Measurements from ENCODE around the gene LHX8.

Gene LHX8

DNA sequence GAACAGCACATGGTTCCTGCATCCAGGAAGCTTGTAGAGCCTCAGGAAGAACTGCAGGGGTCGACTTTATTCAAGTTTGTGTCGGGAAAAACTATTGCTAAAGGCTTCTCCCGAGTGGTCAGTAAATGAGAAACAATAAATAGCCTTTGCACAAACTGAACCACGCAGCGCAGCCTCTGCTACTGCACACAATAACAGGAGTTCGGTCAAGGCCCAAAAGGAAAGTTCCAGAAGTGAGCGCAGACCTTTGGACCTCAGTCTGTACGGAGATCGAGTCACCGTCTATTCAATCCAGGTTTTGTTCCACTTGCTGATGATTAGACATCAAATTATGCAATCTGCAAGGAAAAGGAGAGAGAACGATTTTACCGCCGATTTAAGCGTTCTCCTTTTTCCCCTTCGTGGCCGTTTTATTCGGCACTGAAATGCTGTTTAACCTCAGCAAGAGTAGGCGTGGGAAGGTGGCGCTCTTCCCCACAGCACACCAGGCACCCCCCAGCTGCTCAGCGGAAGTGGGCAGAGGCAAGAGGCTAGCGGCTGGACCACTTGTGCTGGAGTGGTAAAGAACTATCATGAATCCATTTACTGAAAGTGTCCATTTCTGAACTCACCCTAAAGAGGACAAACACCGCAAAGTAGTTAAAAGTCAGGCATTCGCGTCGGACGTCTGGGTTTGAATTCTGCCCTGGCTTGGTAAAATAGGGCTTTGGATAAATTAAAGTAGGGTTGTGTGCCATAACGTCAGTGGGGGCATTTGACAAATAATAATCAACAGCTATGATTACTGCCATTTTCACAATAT lies 6.1 kb upstream of the LHX8 start:
- DNase-seq (ENCODE audit: low read depth): no peak
- TF ChIP-seq, protein P1, sequence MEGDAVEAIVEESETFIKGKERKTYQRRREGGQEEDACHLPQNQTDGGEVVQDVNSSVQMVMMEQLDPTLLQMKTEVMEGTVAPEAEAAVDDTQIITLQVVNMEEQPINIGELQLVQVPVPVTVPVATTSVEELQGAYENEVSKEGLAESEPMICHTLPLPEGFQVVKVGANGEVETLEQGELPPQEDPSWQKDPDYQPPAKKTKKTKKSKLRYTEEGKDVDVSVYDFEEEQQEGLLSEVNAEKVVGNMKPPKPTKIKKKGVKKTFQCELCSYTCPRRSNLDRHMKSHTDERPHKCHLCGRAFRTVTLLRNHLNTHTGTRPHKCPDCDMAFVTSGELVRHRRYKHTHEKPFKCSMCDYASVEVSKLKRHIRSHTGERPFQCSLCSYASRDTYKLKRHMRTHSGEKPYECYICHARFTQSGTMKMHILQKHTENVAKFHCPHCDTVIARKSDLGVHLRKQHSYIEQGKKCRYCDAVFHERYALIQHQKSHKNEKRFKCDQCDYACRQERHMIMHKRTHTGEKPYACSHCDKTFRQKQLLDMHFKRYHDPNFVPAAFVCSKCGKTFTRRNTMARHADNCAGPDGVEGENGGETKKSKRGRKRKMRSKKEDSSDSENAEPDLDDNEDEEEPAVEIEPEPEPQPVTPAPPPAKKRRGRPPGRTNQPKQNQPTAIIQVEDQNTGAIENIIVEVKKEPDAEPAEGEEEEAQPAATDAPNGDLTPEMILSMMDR (conservative IDR thresholded peaks at IDR 0.05; ENCODE audit: low read depth, low read length): no peak
- no peak overlapping the region for H3K4me3 ChIP-seq (ENCODE audit: low read depth, low read length)

GRCh38 chr1:75129660-75129982 lies 4.6 kb upstream of the LHX8 start:
- TF ChIP-seq, protein P1 (conservative IDR thresholded peaks at IDR 0.05; ENCODE audit: low read depth, low read length): no peak

DNA sequence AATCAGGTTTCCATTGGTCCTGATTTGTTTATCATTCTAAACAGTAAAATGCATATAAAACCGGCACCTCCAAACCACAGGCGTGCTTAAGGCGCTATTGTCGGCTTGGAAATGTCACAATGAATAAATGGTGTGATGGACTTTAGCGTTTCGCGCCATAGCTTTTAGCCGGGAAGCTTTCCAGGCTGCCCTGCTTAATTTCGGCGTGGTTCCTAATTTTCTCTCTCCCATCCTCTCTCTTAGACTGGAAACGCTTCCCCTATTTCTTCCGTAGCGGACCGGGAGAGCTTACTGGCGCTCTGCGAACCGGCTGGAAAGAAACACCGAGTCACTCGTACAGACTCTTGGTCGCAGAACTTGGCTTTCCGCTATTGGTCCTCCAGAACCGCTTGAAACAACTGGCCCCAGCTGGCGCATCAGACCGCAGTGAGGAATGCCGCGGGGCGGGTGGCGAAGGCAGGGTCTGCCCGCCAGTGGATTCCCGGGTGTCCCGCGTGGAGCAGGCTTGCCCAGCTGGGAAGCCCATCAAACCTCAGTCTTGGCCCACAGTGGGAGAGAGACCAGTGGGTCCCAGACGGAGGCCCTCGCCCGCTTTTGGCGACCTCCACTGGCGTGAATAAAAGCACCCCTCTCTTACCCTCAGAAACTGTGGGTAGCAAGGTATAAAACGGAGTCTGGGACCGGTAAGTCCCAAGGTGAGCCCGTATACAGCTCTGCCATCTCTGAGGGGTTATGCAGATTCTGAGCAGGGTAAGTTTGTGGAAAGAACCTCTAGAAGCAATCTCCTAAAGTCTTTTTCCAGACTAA lies 4.0 kb upstream of the LHX8 start:
- H3K4me3 ChIP-seq (ENCODE audit: low read depth, low read length): no peak overlapping the region
- DNase-seq (ENCODE audit: low read depth): no peak
- TF ChIP-seq, protein P1 (conservative IDR thresholded peaks at IDR 0.05; ENCODE audit: low read depth, low read length): no peak

More at GRCh38 chr1:75129660-75129982, 4.6 kb upstream of the LHX8 start:
- H3K4me3 ChIP-seq (ENCODE audit: low read depth, low read length): no peak overlapping the region
- no peak for DNase-seq (ENCODE audit: low read depth)

DNA sequence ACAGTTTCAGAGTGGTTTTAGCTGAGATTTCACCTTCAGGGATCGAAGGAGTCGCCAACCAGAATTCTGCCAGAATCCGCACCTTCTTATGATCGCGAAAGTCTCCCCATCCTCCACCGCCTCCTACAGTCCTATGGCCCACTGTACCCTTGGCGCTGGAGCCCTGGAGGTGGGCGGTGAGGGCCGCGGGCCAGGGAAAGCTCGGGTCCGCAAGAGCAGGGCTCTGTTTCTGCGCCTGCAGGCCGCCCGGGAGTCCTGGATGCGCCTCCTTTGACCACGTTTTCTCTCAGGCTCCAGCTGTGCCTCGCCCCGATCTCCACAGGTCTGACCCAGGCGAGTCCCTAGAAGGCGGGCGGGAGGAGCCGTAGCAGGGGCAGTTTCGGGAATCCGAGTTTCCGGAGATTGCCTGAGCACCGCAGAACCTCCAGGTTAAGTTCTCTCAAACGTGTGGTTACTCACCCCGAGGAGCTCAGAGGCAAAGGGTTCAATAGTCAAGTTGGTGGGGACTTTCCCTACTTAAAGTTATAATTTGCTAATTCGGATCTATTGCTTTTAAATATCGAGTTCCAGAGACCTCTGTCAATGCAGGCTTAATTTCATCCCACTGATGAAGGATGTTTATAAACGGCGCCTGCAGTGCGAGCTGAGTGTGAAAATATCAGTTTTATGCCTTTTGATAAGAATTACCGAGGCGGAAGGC lies 3.2 kb upstream of the LHX8 start:
- no peak for DNase-seq (ENCODE audit: low read depth)
- no peak overlapping the region for H3K4me3 ChIP-seq (ENCODE audit: low read depth, low read length)
- TF ChIP-seq, protein P1 (conservative IDR thresholded peaks at IDR 0.05; ENCODE audit: low read depth, low read length): no peak

DNA sequence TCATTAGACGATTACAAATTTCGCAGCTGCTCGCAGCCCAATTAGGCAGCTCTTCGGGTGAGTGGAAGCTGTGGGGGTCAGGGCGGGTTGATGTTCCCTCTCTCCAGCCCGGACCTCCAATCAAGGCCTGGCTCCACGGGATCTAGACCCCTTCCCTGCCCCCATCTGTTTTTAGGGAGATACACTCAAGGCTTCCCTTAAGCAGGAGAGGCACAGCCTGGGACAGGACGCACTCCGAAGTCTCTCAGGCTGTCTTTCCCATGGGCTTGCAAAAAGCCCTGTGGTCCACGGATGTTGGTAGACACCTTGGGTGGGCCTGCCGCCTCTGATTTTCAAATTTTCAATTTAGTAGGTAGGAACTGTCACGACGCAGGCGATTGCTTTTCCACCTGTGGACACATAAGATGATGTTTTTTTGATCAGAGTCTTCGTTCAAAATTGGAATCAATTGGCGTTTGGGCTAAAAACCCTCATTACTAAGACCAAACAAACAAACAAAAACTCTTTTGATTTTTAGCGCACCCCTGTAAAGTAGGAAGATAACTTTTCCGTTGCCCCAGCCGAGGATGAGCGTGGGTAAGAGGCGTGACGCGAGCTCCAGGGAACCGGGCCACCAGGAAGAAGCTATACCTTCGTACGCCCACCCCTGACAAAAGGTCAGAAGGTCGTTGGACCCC lies 2.5 kb upstream of the LHX8 start:
- no peak overlapping the region for H3K4me3 ChIP-seq (ENCODE audit: low read depth, low read length)
- TF ChIP-seq, protein P1 (conservative IDR thresholded peaks at IDR 0.05; ENCODE audit: low read depth, low read length): no peak
- DNase-seq (ENCODE audit: low read depth): no peak

GRCh38 chr1:75132242-75132811 lies 1.9 kb upstream of the LHX8 start:
- TF ChIP-seq, protein P1 (conservative IDR thresholded peaks at IDR 0.05; ENCODE audit: low read depth, low read length): no peak

More at GRCh38 chr1:75132242-75132811, 1.9 kb upstream of the LHX8 start:
- no peak for DNase-seq (ENCODE audit: low read depth)
- no peak overlapping the region for H3K4me3 ChIP-seq (ENCODE audit: low read depth, low read length)

All from choroid plexus epithelial cell (primary cell).